ENCODE results near the gene SPDL1. TPM values are rescaled to one million over a fixed set of nuclear protein-coding genes. Genes with fewer than 3 reads are reported as not detected.
"Not testable (repeated sequence)": the region's sequence is repeated elsewhere in the genome, so short reads cannot be mapped to it uniquely, and the experiment has no call there.

The SPDL1 gene
- total RNA-seq, 1 experiment from 2014 or later, result 40.7 TPM

- no peak for DNase-seq (ENCODE audit: low read depth)
Observed at GRCh38 chr5:169574134-169574646, 9.4 kb upstream of the SPDL1 start.

- DNase-seq (ENCODE audit: low read depth), result peak; percentile 85
Observed at GRCh38 chr5:169576181-169576598, 7.4 kb upstream of the SPDL1 start.

- peak; percentile 4 for DNase-seq (ENCODE audit: low read depth)
Observed at GRCh38 chr5:169577951-169578350, 5.6 kb upstream of the SPDL1 start.

GRCh38 chr5:169580964-169581363, 2.6 kb upstream of the SPDL1 start:
- no peak for DNase-seq (ENCODE audit: low read depth)

- peak; percentile 44 for DNase-seq (ENCODE audit: low read depth)
Observed at GRCh38 chr5:169581580-169582227, 1.9 kb upstream of the SPDL1 start.

- no peak for DNase-seq (ENCODE audit: low read depth)
Observed at GRCh38 chr5:169583101-169583423, 511 bp upstream of the SPDL1 start.

GRCh38 chr5:169584998-169585451, 1.5 kb downstream of the SPDL1 start:
- peak; percentile 4 for DNase-seq (ENCODE audit: low read depth)

GRCh38 chr5:169590602-169591001, 7.0 kb downstream of the SPDL1 start:
- no peak for DNase-seq (ENCODE audit: low read depth)

GRCh38 chr5:169591636-169592035, 8.1 kb downstream of the SPDL1 start:
- DNase-seq (ENCODE audit: low read depth), result no peak

- DNase-seq (ENCODE audit: low read depth), result no peak
Observed at GRCh38 chr5:169592937-169593650, 9.5 kb downstream of the SPDL1 start.

GRCh38 chr5:169595172-169595820, 11.7 kb downstream of the SPDL1 start:
- no peak for DNase-seq (ENCODE audit: low read depth)

- no peak for DNase-seq (ENCODE audit: low read depth)
Observed at GRCh38 chr5:169599451-169599850, 15.9 kb downstream of the SPDL1 start.

- no peak for DNase-seq (ENCODE audit: low read depth)
Observed at GRCh38 chr5:169602535-169602934, 19.0 kb downstream of the SPDL1 start.

- no peak for DNase-seq (ENCODE audit: low read depth)
Observed at GRCh38 chr5:169606279-169606678, 22.7 kb downstream of the SPDL1 start.

- DNase-seq (ENCODE audit: low read depth), result no peak
Observed at GRCh38 chr5:169607882-169608281, 24.3 kb downstream of the SPDL1 start.

GRCh38 chr5:169609716-169610115, 26.1 kb downstream of the SPDL1 start:
- no peak for DNase-seq (ENCODE audit: low read depth)

GRCh38 chr5:169610606-169611005, 27.0 kb downstream of the SPDL1 start:
- peak; percentile 56 for DNase-seq (ENCODE audit: low read depth)

GRCh38 chr5:169615561-169615960, 32.0 kb downstream of the SPDL1 start:
- no peak for DNase-seq (ENCODE audit: low read depth)

GRCh38 chr5:169624307-169624706, 40.7 kb downstream of the SPDL1 start:
- not testable (repeated sequence) for DNase-seq (ENCODE audit: low read depth)

GRCh38 chr5:169626779-169627178, 43.2 kb downstream of the SPDL1 start:
- DNase-seq (ENCODE audit: low read depth), result peak; percentile 93

- no peak for DNase-seq (ENCODE audit: low read depth)
Observed at GRCh38 chr5:169627551-169627950, 44.0 kb downstream of the SPDL1 start.

GRCh38 chr5:169628892-169629291, 45.3 kb downstream of the SPDL1 start:
- no peak for DNase-seq (ENCODE audit: low read depth)
